NCI-H128 (cell line): ENCODE data around the gene C1QTNF5.

Source experiments
- DNase-seq: peaks from one replicate; lab custom pipeline; 2025; ENCODE audit not compliant: unreplicated experiment; lab: John Stamatoyannopoulos, UW

C1QTNF5 gene

GRCh38 chr11:119338318-119338890 lies 2.3 kb downstream of the C1QTNF5 start:
- DNase-seq = no peak

- DNase-seq = no peak
These were observed 2.9 kb downstream of the C1QTNF5 start for GRCh38 chr11:119337581-119338317.

GRCh38 chr11:119336744-119337469 lies 3.8 kb downstream of the C1QTNF5 start:
- no peak for DNase-seq

GRCh38 chr11:119335655-119336543 lies 4.8 kb downstream of the C1QTNF5 start:
- DNase-seq = no peak

- DNase-seq = no peak
These were observed 5.5 kb downstream of the C1QTNF5 start for GRCh38 chr11:119335091-119335654.

GRCh38 chr11:119334174-119334930 lies 6.3 kb downstream of the C1QTNF5 start, which contains the start of gene RNF26:
TSS of gene RNF26 (plus strand) at chr11:119334527. CDS start at chr11:119335123, 596 bp downstream.
- peak; percentile 93 for DNase-seq

GRCh38 chr11:119332111-119332765 lies 8.4 kb downstream of the C1QTNF5 start:
- no peak for DNase-seq

GRCh38 chr11:119330237-119330636 lies 10.4 kb downstream of the C1QTNF5 start:
- DNase-seq = no peak

- DNase-seq = no peak
These were observed 11.4 kb downstream of the C1QTNF5 start for GRCh38 chr11:119329320-119329719.

GRCh38 chr11:119324189-119324588 lies 16.5 kb downstream of the C1QTNF5 start:
- no peak for DNase-seq

GRCh38 chr11:119323532-119324033 lies 17.1 kb downstream of the C1QTNF5 start:
- DNase-seq = no peak

GRCh38 chr11:119322921-119323531 lies 17.7 kb downstream of the C1QTNF5 start:
- no peak for DNase-seq

- no peak for DNase-seq
These were observed 18.3 kb downstream of the C1QTNF5 start for GRCh38 chr11:119322360-119322739.

- DNase-seq = no peak
These were observed 19.7 kb downstream of the C1QTNF5 start for GRCh38 chr11:119320776-119321524.

- DNase-seq = no peak
These were observed 20.4 kb downstream of the C1QTNF5 start for GRCh38 chr11:119320240-119320775.

GRCh38 chr11:119319700-119320239 lies 20.9 kb downstream of the C1QTNF5 start:
- DNase-seq = no peak

- DNase-seq = no peak
These were observed 21.5 kb downstream of the C1QTNF5 start for GRCh38 chr11:119319136-119319699.
